Hepatocyte (in vitro differentiated cells): Measurements from ENCODE around the gene MOBP.

Experiments
- EZH2 ChIP-seq: fragments of 200-600 bp; sonication (generic); IDR thresholded peaks from 2 replicates; pipeline ENCODE4 v1.6.1; 2016; ENCODE audit warnings: antibody characterized with exemption, mild to moderate bottlenecking, borderline replicate concordance
- TF ChIP-seq, protein P1 (sequence below): fragments of 200-600 bp; sonication (generic); IDR thresholded peaks from 2 replicates; pipeline ENCODE4 v1.5.1; 2016; ENCODE audit warnings: antibody characterized with exemption, mild to moderate bottlenecking; ENCODE audit not compliant: poor library complexity

GRCh38 chr3:39445927-39446326 lies 21.6 kb upstream of the MOBP start:
- TF ChIP-seq, protein P1, sequence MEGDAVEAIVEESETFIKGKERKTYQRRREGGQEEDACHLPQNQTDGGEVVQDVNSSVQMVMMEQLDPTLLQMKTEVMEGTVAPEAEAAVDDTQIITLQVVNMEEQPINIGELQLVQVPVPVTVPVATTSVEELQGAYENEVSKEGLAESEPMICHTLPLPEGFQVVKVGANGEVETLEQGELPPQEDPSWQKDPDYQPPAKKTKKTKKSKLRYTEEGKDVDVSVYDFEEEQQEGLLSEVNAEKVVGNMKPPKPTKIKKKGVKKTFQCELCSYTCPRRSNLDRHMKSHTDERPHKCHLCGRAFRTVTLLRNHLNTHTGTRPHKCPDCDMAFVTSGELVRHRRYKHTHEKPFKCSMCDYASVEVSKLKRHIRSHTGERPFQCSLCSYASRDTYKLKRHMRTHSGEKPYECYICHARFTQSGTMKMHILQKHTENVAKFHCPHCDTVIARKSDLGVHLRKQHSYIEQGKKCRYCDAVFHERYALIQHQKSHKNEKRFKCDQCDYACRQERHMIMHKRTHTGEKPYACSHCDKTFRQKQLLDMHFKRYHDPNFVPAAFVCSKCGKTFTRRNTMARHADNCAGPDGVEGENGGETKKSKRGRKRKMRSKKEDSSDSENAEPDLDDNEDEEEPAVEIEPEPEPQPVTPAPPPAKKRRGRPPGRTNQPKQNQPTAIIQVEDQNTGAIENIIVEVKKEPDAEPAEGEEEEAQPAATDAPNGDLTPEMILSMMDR: no peak
- no peak for TF ChIP-seq EZH2
